Left ventricle myocardium inferior (tissue), 1 donor: Measurements from ENCODE around the gene ZNF415. TPM values are rescaled to one million over a fixed set of nuclear protein-coding genes. Genes with fewer than 3 reads are reported as not detected.

ENCODE experiments used
- DNase-seq: peaks from one replicate; pipeline ENCODE4 v3.0.0-alpha.2; 2020
- H3K27ac ChIP-seq: fragments of 200-600 bp; replicated peaks from 2 replicates; pipeline ENCODE4 v1.8.0; 2021
- H3K27me3 ChIP-seq: fragments of 200-600 bp; 2 replicates; pipeline ENCODE4 v1.8.0; 2021; ENCODE audit warnings: low read depth
- H3K36me3 ChIP-seq: fragments of 200-600 bp; 2 replicates; pipeline ENCODE4 v1.8.0; 2021
- H3K4me1 ChIP-seq: fragments of 200-600 bp; 2 replicates; pipeline ENCODE4 v1.8.0; 2021
- H3K4me3 ChIP-seq: fragments of 200-600 bp; 2 replicates; pipeline ENCODE4 v1.8.0; 2021; ENCODE audit warnings: mild to moderate bottlenecking, moderate library complexity
- H3K9me3 ChIP-seq: fragments of 200-600 bp; replicated peaks from 2 replicates; pipeline ENCODE4 v1.8.0; 2021
- intact Hi-C: fragments of 100-400 bp; cut with micrococcal nuclease; formaldehyde crosslinking; loops from one replicate; pipeline ENCODE4 v1.11.0; 2022
- total RNA-seq: library from RNA; stranded (reverse); fragmentation: NEBNext Ultra II Directional; extraction: Animal tissue kit (Norgen Biotek cat#: 25700); gene quantifications from one replicate; pipeline ENCODE4 v1.2.1, GENCODE V29; 2021
- TF ChIP-seq, protein P1 (sequence below): fragments of 200-600 bp; IDR thresholded peaks from 2 replicates; pipeline ENCODE4 v1.8.0; 2021; ENCODE audit warnings: antibody characterized with exemption, mild to moderate bottlenecking, borderline replicate concordance
- donor health status: DM: no; HTN: yes; CAD: no; lungs with severe emphysema.

The ZNF415 gene
- total RNA-seq, 1 donor from 2014 or later: 21.0 TPM

DNA sequence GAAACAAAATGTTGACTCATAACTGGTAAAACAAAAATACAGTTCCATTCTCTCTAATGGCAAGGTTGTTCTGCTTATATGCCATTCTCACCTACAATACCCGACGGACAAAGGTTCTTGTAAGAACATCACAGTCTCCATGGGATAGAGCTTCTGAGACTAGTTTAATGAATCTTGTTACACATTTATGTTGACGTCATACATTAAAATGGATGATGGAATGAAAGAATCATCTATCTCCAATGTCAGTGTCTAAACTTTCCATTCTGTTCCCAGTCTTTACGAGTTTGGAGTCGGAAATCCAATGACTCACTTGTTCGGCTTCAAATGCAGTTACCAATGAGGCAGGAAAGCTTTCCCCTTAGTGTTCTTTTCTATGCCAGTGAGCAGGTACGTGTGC is 47.2 kb downstream of the ZNF415 start:
- H3K27ac ChIP-seq: no peak overlapping the region

DNA sequence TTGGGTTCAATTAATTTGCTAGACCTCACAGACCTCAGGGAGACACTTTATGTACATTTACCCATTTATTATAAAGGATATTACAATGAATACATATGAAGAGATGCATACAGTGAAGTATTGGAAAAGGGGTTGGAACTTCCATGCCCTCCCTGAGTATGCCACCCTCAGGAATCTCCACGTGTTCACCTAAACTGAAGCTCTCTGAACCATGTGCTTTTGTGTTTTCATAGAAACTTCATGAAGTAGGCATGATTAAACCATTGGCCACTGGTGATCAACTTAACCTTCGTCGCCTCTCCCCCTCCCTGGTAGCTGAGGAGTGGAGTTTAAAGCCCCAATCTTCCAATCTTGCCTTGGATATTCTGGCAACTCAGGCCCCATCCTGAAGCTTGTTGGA is 49.8 kb downstream of the ZNF415 start:
- no peak overlapping the region for H3K4me3 ChIP-seq
- peaks cover 15% of the 10 kb centered on the region for H3K9me3 ChIP-seq
- intact Hi-C loops: no loop called here
- H3K4me1 ChIP-seq: peaks cover 29% of the 10 kb centered on the region
- TF ChIP-seq, protein P1, sequence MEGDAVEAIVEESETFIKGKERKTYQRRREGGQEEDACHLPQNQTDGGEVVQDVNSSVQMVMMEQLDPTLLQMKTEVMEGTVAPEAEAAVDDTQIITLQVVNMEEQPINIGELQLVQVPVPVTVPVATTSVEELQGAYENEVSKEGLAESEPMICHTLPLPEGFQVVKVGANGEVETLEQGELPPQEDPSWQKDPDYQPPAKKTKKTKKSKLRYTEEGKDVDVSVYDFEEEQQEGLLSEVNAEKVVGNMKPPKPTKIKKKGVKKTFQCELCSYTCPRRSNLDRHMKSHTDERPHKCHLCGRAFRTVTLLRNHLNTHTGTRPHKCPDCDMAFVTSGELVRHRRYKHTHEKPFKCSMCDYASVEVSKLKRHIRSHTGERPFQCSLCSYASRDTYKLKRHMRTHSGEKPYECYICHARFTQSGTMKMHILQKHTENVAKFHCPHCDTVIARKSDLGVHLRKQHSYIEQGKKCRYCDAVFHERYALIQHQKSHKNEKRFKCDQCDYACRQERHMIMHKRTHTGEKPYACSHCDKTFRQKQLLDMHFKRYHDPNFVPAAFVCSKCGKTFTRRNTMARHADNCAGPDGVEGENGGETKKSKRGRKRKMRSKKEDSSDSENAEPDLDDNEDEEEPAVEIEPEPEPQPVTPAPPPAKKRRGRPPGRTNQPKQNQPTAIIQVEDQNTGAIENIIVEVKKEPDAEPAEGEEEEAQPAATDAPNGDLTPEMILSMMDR: no peak
- no peak for DNase-seq
- no peaks in the 10 kb centered on the region for H3K27me3 ChIP-seq
- H3K36me3 ChIP-seq: peaks cover 56% of the 10 kb centered on the region
- H3K27ac ChIP-seq: no peak overlapping the region

More for the DNA sequence above, 47.2 kb downstream of the ZNF415 start:
- Histone ChIP-seq H3K36me3 (peaks cover 77% of the 10 kb centered on the region), H3K27me3 (no peaks in the 10 kb centered on the region), H3K9me3 (peaks cover 15% of the 10 kb centered on the region), H3K4me1 (peaks cover 31% of the 10 kb centered on the region), H3K4me3 (no peak overlapping the region)
- DNase-seq: no peak
- intact Hi-C loops: no loop called here
- TF ChIP-seq, protein P1: no peak

DNA sequence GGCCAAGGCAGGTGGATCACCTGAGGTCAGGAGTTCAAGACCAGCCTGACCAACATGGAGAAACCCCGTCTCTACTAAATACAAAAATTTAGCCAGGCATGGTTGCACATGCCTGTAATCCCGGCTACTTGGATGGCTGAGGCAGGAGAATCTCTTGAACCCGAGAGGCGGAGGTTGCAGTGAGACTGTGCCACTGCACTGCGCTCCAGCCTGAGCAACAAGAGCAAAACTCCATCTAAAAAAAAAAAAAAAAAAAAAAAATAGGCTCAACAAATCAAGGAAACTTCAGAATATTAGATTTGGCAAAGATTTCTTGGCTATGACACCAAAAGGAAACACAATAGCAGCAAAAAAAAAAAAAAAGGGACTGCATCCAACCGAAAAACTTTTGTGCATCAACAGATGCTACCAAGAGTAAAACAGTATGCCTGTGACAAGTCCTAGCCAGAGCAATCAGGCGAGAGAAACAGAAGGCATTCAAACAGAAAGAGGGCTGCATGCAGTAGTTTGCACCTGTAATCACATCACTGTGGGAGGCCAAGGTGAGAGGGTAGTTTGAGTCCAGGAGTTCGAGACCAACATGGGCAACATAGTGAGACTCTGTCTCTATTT is 53.3 kb downstream of the ZNF415 start:
- H3K27me3 ChIP-seq: no peaks in the 10 kb centered on the region
- peaks cover 51% of the 10 kb centered on the region for H3K36me3 ChIP-seq
- TF ChIP-seq, protein P1: no peak
- H3K9me3 ChIP-seq: peaks cover 15% of the 10 kb centered on the region
- intact Hi-C loops: loop anchor here (10.0 kb wide), 1 partner anchor 75 kb away; the partner anchor contains the start of gene ZNF347
- no peak overlapping the region for H3K4me3 ChIP-seq
- no peak for DNase-seq
- H3K27ac ChIP-seq: peak overlapping the region; percentile 82
- peaks cover 24% of the 10 kb centered on the region for H3K4me1 ChIP-seq

DNA sequence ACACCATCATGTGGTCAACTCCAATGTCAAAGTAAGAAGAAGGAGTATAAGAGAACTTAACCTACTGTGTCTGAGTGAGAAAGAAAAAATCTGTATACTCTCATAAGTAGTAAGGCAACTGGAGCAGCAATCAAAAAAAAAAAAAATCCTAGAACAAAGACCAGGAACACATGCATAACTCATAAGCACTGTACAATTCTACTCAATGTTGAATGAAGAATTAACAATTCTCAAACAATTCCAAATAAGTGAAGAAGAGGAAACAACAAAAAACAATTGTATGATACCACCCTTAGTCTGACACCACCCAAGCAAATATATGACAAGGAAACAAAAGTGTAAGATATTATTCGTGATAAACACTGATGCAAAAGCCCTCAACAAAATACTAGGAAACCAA is 54.0 kb downstream of the ZNF415 start:
- H3K4me3 ChIP-seq: no peak overlapping the region
- peak overlapping the region; percentile 82 for H3K27ac ChIP-seq
- intact Hi-C loops: loop anchor here (10.0 kb wide), 1 partner anchor 76 kb away; the partner anchor contains the start of gene ZNF347
- peaks cover 24% of the 10 kb centered on the region for H3K4me1 ChIP-seq
- TF ChIP-seq, protein P1: no peak
- peaks cover 15% of the 10 kb centered on the region for H3K9me3 ChIP-seq
- peaks cover 52% of the 10 kb centered on the region for H3K36me3 ChIP-seq
- DNase-seq: no peak
- H3K27me3 ChIP-seq: no peaks in the 10 kb centered on the region

DNA sequence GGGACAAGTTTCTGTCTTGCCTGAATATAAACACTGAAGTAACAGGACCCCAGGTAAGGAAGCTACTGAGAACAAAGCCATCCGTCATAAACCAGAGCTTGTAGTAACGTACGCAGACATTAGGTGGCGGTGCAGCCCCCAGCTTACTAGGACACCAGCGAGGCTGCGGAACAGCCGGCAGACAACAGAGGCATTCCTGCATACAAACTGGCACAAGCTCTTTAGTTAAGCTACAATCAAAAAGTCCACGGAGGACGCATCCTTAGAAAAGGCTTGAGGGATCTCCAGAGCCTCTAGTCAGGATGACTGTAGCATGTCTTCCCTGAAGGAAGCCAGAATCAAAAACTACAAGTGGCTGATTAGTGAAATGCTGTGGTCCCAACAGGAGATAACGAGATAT is 55.7 kb downstream of the ZNF415 start:
- intact Hi-C loops: loop anchor here (10.0 kb wide), 1 partner anchor 78 kb away; the partner anchor contains the start of gene ZNF347
- TF ChIP-seq, protein P1: peak; percentile 84
- Histone ChIP-seq H3K4me3 (no peak overlapping the region), H3K27ac (peak overlapping the region; percentile 82), H3K27me3 (no peaks in the 10 kb centered on the region), H3K36me3 (peaks cover 53% of the 10 kb centered on the region), H3K4me1 (peaks cover 24% of the 10 kb centered on the region), H3K9me3 (peaks cover 15% of the 10 kb centered on the region)
- DNase-seq: peak; percentile 63
